Fibroblast of the aortic adventitia (primary cell): ENCODE data around the gene SBK3. TPM values are rescaled to one million over a fixed set of nuclear protein-coding genes. Genes with fewer than 3 reads are reported as not detected.
"Not testable (repeated sequence)": the region's sequence is repeated elsewhere in the genome, so short reads cannot be mapped to it uniquely, and the experiment has no call there.

Experiments
- DNase-seq: peaks from one replicate; pipeline ENCODE4 v3.0.0-alpha.2; 2010; ENCODE audit warnings: low read depth
- H3K4me3 ChIP-seq: 2 replicates; pipeline ENCODE4 v1.5.1; 2011; ENCODE audit warnings: low read depth, mild to moderate bottlenecking, control low read depth, low read length, moderate library complexity
- CTCF ChIP-seq: IDR thresholded peaks from 2 replicates; pipeline ENCODE4 v1.5.1; 2011; ENCODE audit warnings: mild to moderate bottlenecking, low read length, control low read depth, inconsistent platforms; ENCODE audit not compliant: insufficient read depth
- total RNA-seq: library from RNA; depleted of rRNA; stranded (reverse); fragments of >200 nt; gene quantifications from 2 replicates; pipeline ENCODE4 v1.2.3, GENCODE V29; 2012; ENCODE audit warnings: low replicate concordance

The SBK3 gene
- total RNA-seq, 1 donor = not detected

- H3K4me3 ChIP-seq = no peak overlapping the region
- no peak for DNase-seq
- no peak for TF ChIP-seq CTCF
These were observed 43.0 kb downstream of the SBK3 start for GRCh38 chr19:55502197-55502952.

- H3K4me3 ChIP-seq = no peak overlapping the region
- TF ChIP-seq CTCF = no peak
- no peak for DNase-seq
These were observed 44.9 kb downstream of the SBK3 start for GRCh38 chr19:55500368-55500952.

GRCh38 chr19:55498246-55498840, 47.0 kb downstream of the SBK3 start:
- no peak for DNase-seq
- no peak overlapping the region for H3K4me3 ChIP-seq
- TF ChIP-seq CTCF = no peak

- TF ChIP-seq CTCF = no peak
- no peak for DNase-seq
- H3K4me3 ChIP-seq = no peak overlapping the region
These were observed 47.6 kb downstream of the SBK3 start for GRCh38 chr19:55497763-55498162.

GRCh38 chr19:55496820-55497219, 48.5 kb downstream of the SBK3 start:
- not testable (repeated sequence) for DNase-seq

GRCh38 chr19:55495646-55496349, 49.5 kb downstream of the SBK3 start:
- TF ChIP-seq CTCF = no peak
- no peak for DNase-seq
- no peak overlapping the region for H3K4me3 ChIP-seq

More at GRCh38 chr19:55496820-55497219, 48.5 kb downstream of the SBK3 start:
- H3K4me3 ChIP-seq = not testable (repeated sequence)
